Ascending aorta (tissue), 2 donors: ENCODE data around the gene NUDT5. TPM values are rescaled to one million over a fixed set of nuclear protein-coding genes. Genes with fewer than 3 reads are reported as not detected.

Experiments used
- DNase-seq, 2 donors: peaks; one replicate each; pipeline ENCODE4 v3.0.0-alpha.2; 2019; ENCODE audit warnings: low spot score in 2 of 2
- H3K27ac ChIP-seq, 2 donors: fragments of 200-600 bp; sonication (generic); one replicate each; pipeline ENCODE4 v1.5.1; 2016 to 2017; ENCODE audit warnings: mild to moderate bottlenecking in 1 of 2
- H3K27me3 ChIP-seq: fragments of 200-600 bp; sonication (generic); one replicate; pipeline ENCODE4 v1.5.1; 2017
- H3K36me3 ChIP-seq, 2 donors: fragments of 200-600 bp; sonication (generic); one replicate each; pipeline ENCODE4 v1.5.1; 2016
- H3K4me1 ChIP-seq, 2 donors: fragments of 200-600 bp; sonication (generic); one replicate each; pipeline ENCODE4 v1.5.1; 2016 to 2017; ENCODE audit warnings: mild to moderate bottlenecking in 1 of 2
- H3K4me3 ChIP-seq, 2 donors: fragments of 200-600 bp; sonication (generic); one replicate each; pipeline ENCODE4 v1.5.1; 2016 to 2017; ENCODE audit warnings: mild to moderate bottlenecking in 1 of 2
- H3K9me3 ChIP-seq, 2 donors: fragments of 200-600 bp; sonication (generic); one replicate each; pipeline ENCODE4 v1.5.1; 2016
- intact Hi-C: fragments of 100-400 bp; cut with DNase I; formaldehyde crosslinking; loops from one replicate; pipeline ENCODE4 v1.15.1; 2023
- total RNA-seq: library from RNA; depleted of rRNA; stranded (reverse); fragments of >200 nt; gene quantifications from one replicate; pipeline ENCODE4 v1.1.0, GENCODE V29; 2016
- TF ChIP-seq, protein P1 (sequence below), 3 experiments: fragments of 200-600 bp in 2 of 3; fragments of 450-650 bp in 1 of 3; sonication (generic) in 2 of 3; IDR thresholded peaks; one replicate each; pipeline ENCODE4 v1.5.1; 2016 to 2019; ENCODE audit warnings: antibody characterized with exemption in 3 of 3, mild to moderate bottlenecking in 1 of 3, moderate library complexity in 1 of 3

The NUDT5 gene
- total RNA-seq, 1 donor from 2014 or later: 10.2 TPM

DNA sequence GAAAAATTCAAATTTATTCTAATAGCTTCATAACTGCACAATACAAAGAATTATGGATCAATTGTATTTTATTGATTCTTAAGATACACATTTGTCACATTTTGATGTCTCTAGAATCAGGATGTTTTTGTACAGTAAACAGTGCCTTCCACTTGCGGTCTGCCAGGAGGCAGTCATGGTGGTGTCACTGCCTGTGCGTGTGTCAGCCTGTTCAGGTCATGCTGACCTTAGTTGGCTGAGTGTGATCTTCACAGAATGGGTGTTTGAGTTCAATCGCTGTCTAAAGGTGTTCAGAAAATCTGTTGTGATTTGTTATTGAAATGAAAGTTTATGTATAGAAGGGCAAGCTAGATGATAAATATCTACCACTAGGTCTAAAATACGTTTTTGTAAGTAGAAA, 45.5 kb downstream of the NUDT5 start:
- Histone ChIP-seq H3K9me3 (no peaks in the 10 kb centered on the region), H3K4me3 (no peak overlapping the region), H3K27ac (no peak overlapping the region), H3K27me3 (no peaks in the 10 kb centered on the region), H3K36me3 (peaks cover 22 to 35% of the 10 kb centered on the region in 2 donors), H3K4me1 (no peaks in the 10 kb centered on the region)
- TF ChIP-seq, protein P1, sequence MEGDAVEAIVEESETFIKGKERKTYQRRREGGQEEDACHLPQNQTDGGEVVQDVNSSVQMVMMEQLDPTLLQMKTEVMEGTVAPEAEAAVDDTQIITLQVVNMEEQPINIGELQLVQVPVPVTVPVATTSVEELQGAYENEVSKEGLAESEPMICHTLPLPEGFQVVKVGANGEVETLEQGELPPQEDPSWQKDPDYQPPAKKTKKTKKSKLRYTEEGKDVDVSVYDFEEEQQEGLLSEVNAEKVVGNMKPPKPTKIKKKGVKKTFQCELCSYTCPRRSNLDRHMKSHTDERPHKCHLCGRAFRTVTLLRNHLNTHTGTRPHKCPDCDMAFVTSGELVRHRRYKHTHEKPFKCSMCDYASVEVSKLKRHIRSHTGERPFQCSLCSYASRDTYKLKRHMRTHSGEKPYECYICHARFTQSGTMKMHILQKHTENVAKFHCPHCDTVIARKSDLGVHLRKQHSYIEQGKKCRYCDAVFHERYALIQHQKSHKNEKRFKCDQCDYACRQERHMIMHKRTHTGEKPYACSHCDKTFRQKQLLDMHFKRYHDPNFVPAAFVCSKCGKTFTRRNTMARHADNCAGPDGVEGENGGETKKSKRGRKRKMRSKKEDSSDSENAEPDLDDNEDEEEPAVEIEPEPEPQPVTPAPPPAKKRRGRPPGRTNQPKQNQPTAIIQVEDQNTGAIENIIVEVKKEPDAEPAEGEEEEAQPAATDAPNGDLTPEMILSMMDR (IDR thresholded peaks at IDR 0.05): no peak
- intact Hi-C loops: no loop called here
- DNase-seq: no peak

DNA sequence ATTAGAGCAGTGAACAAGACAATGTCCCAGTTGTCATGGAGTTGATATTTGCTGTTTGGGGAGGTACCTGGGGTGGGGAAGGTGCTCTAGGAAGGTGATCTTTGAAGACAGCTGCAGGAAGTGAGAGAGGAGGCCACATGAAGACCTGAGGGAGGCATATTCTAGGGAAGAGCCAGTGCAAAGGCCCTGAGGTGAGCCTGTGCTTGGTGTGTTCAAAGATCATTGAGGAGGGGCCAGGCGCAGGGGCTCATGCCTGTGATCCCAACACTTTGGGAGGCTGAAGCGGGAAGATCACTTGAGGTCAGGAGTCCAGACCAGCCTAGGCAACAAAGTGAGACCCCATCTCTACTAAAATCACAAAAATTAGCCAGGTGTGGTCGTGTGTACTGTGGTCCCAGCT, 51.2 kb downstream of the NUDT5 start:
- Histone ChIP-seq H3K4me1 (no peaks in the 10 kb centered on the region), H3K36me3 (peaks cover 25 to 55% of the 10 kb centered on the region in 2 donors), H3K27me3 (no peaks in the 10 kb centered on the region), H3K27ac (no peak overlapping the region), H3K9me3 (no peaks in the 10 kb centered on the region), H3K4me3 (no peak overlapping the region)
- TF ChIP-seq, protein P1 (IDR thresholded peaks at IDR 0.05): no peak
- DNase-seq: no peak
- intact Hi-C loops: no loop called here

DNA sequence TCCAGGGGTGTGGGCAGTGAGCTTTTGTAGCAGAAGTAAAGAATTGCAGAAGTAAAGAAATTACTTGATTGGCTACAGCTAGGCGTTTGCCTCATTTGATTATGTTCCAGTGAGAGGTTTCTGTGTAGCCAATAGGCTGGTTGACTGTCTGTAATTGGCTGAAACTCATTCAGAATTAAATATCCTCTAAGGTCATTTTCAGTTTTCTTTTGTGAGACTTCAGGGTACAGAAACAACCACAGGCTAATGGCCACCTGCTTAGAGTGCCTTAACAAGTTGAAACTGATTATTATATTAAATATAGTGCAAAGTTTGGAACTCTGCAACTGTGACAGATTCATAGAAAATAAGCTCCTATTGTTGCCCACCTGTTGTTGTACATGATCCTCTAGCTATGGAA, 55.7 kb downstream of the NUDT5 start:
- intact Hi-C loops: no loop called here
- no peak for DNase-seq
- Histone ChIP-seq H3K27ac (no peak overlapping the region), H3K4me1 (no peaks in the 10 kb centered on the region), H3K27me3 (no peaks in the 10 kb centered on the region), H3K4me3 (no peak overlapping the region), H3K36me3 (peaks cover 39 to 74% of the 10 kb centered on the region in 2 donors), H3K9me3 (no peaks in the 10 kb centered on the region)
- TF ChIP-seq, protein P1 (IDR thresholded peaks at IDR 0.05): no peak

DNA sequence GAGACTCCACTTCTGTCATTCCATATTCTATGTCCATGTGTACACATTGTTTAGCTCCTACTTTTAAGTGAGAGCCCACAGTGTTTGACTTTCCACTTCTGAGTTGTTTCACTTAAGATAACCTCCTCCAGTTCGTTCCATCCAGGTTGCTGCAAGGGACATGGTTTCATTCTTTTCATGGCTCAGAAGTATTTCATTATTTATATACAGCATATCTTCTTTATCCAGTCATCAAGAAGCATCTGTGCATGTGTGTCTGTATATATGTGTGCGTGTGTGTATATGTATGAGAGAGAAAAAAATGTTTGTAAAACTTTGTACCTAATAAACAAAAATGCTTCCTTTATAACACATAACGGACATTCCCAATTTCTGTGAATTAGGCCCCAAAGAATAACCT, 60.1 kb downstream of the NUDT5 start:
- Histone ChIP-seq H3K9me3 (no peaks in the 10 kb centered on the region), H3K4me1 (no peaks in the 10 kb centered on the region), H3K27me3 (no peaks in the 10 kb centered on the region), H3K4me3 (no peak overlapping the region), H3K27ac (no peak overlapping the region), H3K36me3 (peaks cover 26 to 46% of the 10 kb centered on the region in 2 donors)
- DNase-seq: no peak
- TF ChIP-seq, protein P1 (IDR thresholded peaks at IDR 0.05): no peak
- intact Hi-C loops: no loop called here

DNA sequence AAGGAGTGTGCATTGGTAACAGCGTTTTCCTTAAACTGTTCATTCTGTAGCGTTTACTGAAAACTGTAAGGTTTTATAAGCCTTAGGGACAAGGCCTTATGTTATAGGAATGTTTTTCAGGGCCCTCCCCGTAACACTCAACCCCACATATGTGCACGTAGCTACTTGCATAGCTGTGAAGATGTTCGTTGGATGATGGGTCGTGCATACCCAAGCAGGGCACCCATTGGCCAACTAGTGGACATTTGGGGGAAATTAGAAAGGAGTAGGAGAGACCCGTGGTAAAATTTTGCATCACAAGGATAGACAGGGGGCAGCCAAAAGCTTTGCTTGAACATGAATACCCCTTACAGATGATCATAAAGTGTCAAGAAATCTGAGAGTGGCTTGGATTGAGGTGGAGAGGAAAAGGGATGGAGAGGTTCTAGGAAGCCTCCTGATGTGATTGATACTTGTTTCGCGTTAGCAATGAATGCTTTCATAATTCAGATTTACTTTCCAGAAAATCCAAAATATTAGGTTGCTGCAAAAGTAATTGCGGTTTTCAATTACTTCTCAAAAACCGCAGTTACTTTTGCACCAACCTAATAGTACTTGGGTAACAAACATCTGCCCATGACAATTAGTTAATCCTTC, 65.3 kb downstream of the NUDT5 start:
- intact Hi-C loops: no loop called here
- Histone ChIP-seq H3K4me1 (peaks cover 0 to 2% of the 10 kb centered on the region in 2 donors), H3K27ac (peak overlapping the region; percentile 77 to 78), H3K4me3 (peak overlapping the region; percentile 67 to 97), H3K36me3 (peaks cover 0 to 13% of the 10 kb centered on the region in 2 donors), H3K9me3 (no peaks in the 10 kb centered on the region), H3K27me3 (no peaks in the 10 kb centered on the region)
- TF ChIP-seq, protein P1 (IDR thresholded peaks at IDR 0.05): peak; percentile 18 to 27 (median 22)
- DNase-seq: peak in 1 of 2 donors; percentile 65
